K562 (cell line): ENCODE data around the gene RXRA. TPM values are rescaled to one million over a fixed set of nuclear protein-coding genes. Genes with fewer than 3 reads are reported as not detected.

Source experiments
- ADNP ChIP-seq: fragments of 200-800 bp; sonication (Bioruptor generic); IDR thresholded peaks from 2 replicates; pipeline ENCODE4 v1.6.1; 2016; ENCODE audit warnings: missing genetic modification characterization, missing compliant biosample characterization
- ARID3B ChIP-seq: fragments of 250-450 bp; sonication (Bioruptor Pico); IDR thresholded peaks from 2 replicates; pipeline ENCODE4 v1.4.0; 2020; ENCODE audit warnings: borderline replicate concordance
- CBX3 ChIP-seq, 2 experiments: IDR thresholded peaks; 1 replicate in 1 of 2; 2 replicates in 1 of 2; pipeline ENCODE4 v1.6.1; 2012; ENCODE audit warnings: inconsistent platforms in 2 of 2, low read length in 2 of 2, borderline replicate concordance in 1 of 2, control low read depth in 1 of 2
- CEBPG ChIP-seq, 3 experiments: fragments of 200-800 bp in 1 of 3; sonication (Bioruptor generic) in 1 of 3; sonication (generic) in 1 of 3; formaldehyde crosslinking in 1 of 3; IDR thresholded peaks in 2 of 3; conservative IDR thresholded peaks in 1 of 3; 2 replicates each; pipeline versions ENCODE4 v1.6.1 to v1.8.0; 2016 to 2022; ENCODE audit warnings: missing compliant biosample characterization in 2 of 3, missing genetic modification characterization in 2 of 3, mild to moderate bottlenecking in 1 of 3, missing genetic modification reagents in 1 of 3
- E2F4 ChIP-seq: sonication (generic); formaldehyde crosslinking; IDR thresholded peaks from 2 replicates; pipeline ENCODE4 v1.8.0; 2022; ENCODE audit warnings: mild to moderate bottlenecking, low read depth, missing genetic modification reagents
- EHMT2 ChIP-seq: fragments of 450-650 bp; IDR thresholded peaks from 2 replicates; pipeline ENCODE4 v1.6.1; 2018; ENCODE audit warnings: antibody characterized with exemption
- FOXK1 ChIP-seq: sonication (generic); formaldehyde crosslinking; IDR thresholded peaks from 2 replicates; pipeline ENCODE4 v1.8.0; 2022; ENCODE audit warnings: missing genetic modification reagents, mild to moderate bottlenecking, borderline replicate concordance
- HDAC8 ChIP-seq: fragments of 450-650 bp; IDR thresholded peaks from 2 replicates; pipeline ENCODE4 v1.6.1; 2016; ENCODE audit warnings: mild to moderate bottlenecking, missing genetic modification characterization, moderate library complexity, missing compliant biosample characterization
- NR2C1 ChIP-seq, 2 experiments: fragments of 450-650 bp; IDR thresholded peaks; 2 replicates each; pipeline ENCODE4 v1.6.1; 2017; ENCODE audit warnings: mild to moderate bottlenecking in 2 of 2, antibody characterized with exemption in 1 of 2, inconsistent platforms in 1 of 2, missing compliant biosample characterization in 1 of 2, missing genetic modification characterization in 1 of 2
- NRF1 ChIP-seq, 2 experiments: fragments of 450-650 bp; IDR thresholded peaks in 1 of 2; conservative IDR thresholded peaks in 1 of 2; 2 replicates each; pipeline ENCODE4 v1.6.1; 2014; ENCODE audit warnings: mild to moderate bottlenecking in 2 of 2
- RBM15 ChIP-seq: fragments of 200-400 bp; formaldehyde crosslinking; IDR thresholded peaks from 2 replicates; pipeline ENCODE4 v1.6.1; 2018; ENCODE audit warnings: mild to moderate bottlenecking, low read length, moderate library complexity; ENCODE audit not compliant: insufficient read depth
- SIN3B ChIP-seq: fragments of 450-650 bp; IDR thresholded peaks from 2 replicates; pipeline ENCODE4 v1.6.1; 2017; ENCODE audit warnings: low read depth, mild to moderate bottlenecking, moderate library complexity
- SMARCB1 ChIP-seq: IDR thresholded peaks from 2 replicates; pipeline ENCODE4 v1.6.1; 2011; ENCODE audit warnings: improper control_type of control experiment, low read depth; ENCODE audit not compliant: insufficient read length
- TFE3 ChIP-seq: fragments of 450-650 bp; formaldehyde crosslinking; IDR thresholded peaks from 2 replicates; pipeline ENCODE4 v1.4.0; 2020; ENCODE audit warnings: mild to moderate bottlenecking, mixed read lengths
- USF2 ChIP-seq: sonication (generic); formaldehyde crosslinking; IDR thresholded peaks from 2 replicates; pipeline ENCODE4 v1.5.0; 2020; ENCODE audit warnings: missing genetic modification reagents
- ZBTB5 ChIP-seq: fragments of 450-650 bp; IDR thresholded peaks from 2 replicates; pipeline ENCODE4 v1.6.1; 2017; ENCODE audit warnings: antibody characterized with exemption
- ZBTB8A ChIP-seq: fragments of 450-650 bp; IDR thresholded peaks from 2 replicates; pipeline ENCODE4 v1.6.1; 2018; ENCODE audit warnings: mild to moderate bottlenecking, moderate library complexity; ENCODE audit not compliant: partially characterized antibody
- ZFP30 ChIP-seq: fragments of 250-450 bp; sonication (Bioruptor Pico); IDR thresholded peaks from 2 replicates; pipeline ENCODE4 v1.8.0; 2022; ENCODE audit warnings: moderate library complexity, mild to moderate bottlenecking, inconsistent platforms, borderline replicate concordance
- ZNF57 ChIP-seq: fragments of 450-650 bp; formaldehyde crosslinking; IDR thresholded peaks from 2 replicates; pipeline ENCODE4 v1.4.0; 2020; ENCODE audit warnings: mild to moderate bottlenecking, moderate library complexity
- polyA plus RNA-seq, 8 experiments: library from polyadenylated mRNA; depleted of rRNA in 4 of 8; stranded (reverse) in 5 of 8; unstranded in 3 of 8; fragments of >200 nt; fragmentation: Nextera tagmentation in 2 of 8; fragmentation: Illumina TruSeq in 1 of 8; extraction: Ambion mirVana in 2 of 8; extraction: Trizol in 1 of 8; gene quantifications; 2 replicates each; pipeline versions ENCODE4 v1.2.1 to v1.2.3, GENCODE V29; 2011 to 2014; ENCODE audit warnings: inconsistent platforms in 1 of 8, missing spikeins in 1 of 8
- total RNA-seq, 7 experiments: library from RNA; depleted of rRNA in 6 of 7; stranded (reverse); fragments of >200 nt in 6 of 7; fragmentation: Illumina TruSeq in 2 of 7; extraction: Trizol in 2 of 7; gene quantifications; 2 replicates each; pipeline versions ENCODE4 v1.2.1 to v1.2.3, GENCODE V29; 2011 to 2021; ENCODE audit warnings: low replicate concordance in 1 of 7

RXRA gene
- total and polyA plus RNA-seq, 9 of the 15 experiments (the other 6 are each of a cell fraction or from before 2014, with no cell fraction given), result 0.35 to 23.6 (median 4.6) TPM

- TF ChIP-seq USF2 (CRISPR knock-in tag), result 0 out of 2 replicates have a peak, but pooled peaks have one; percentile 25
- TF ChIP-seq ADNP (tag), result no peak
- TF ChIP-seq RBM15, result no peak
- no peak for TF ChIP-seq CEBPG (CRISPR knock-in tag; IDR thresholded peaks at IDR 0.05)
- no peak for TF ChIP-seq CEBPG (tag; conservative IDR thresholded peaks at IDR 0.05 in 1 of 2, IDR thresholded peaks at IDR 0.05 in 1 of 2)
- no peak for TF ChIP-seq SIN3B
- no peak for TF ChIP-seq EHMT2
- no peak for TF ChIP-seq ZBTB5
- peak in 1 of 2 experiments; percentile 45; a peak in 1 of 3 replicates for TF ChIP-seq CBX3 (IDR thresholded peaks at IDR 0.05; ENCODE audit: borderline replicate concordance in 1 of 2, low read length in 2 of 2)
- TF ChIP-seq ZNF57 (CRISPR knock-in tag), result no peak
- TF ChIP-seq NRF1 (conservative IDR thresholded peaks at IDR 0.05 in 1 of 2, IDR thresholded peaks at IDR 0.05 in 1 of 2), result peak; percentile 32 to 33; a peak in 1 of 4 replicates
- TF ChIP-seq FOXK1 (CRISPR knock-in tag), result no peak
- TF ChIP-seq ZFP30 (CRISPR knock-in tag), result no peak
- TF ChIP-seq SMARCB1, result no peak
- no peak for TF ChIP-seq TFE3 (CRISPR knock-in tag)
- TF ChIP-seq NR2C1 (IDR thresholded peaks at IDR 0.05), result no peak; the same call in 1 of the 2 replicates
- TF ChIP-seq NR2C1 (tag; IDR thresholded peaks at IDR 0.05), result peak; percentile 77
- no peak for TF ChIP-seq E2F4
- no peak for TF ChIP-seq ARID3B (CRISPR knock-in tag)
- TF ChIP-seq ZBTB8A, result no peak
- no peak for TF ChIP-seq HDAC8 (tag)
Measured at GRCh38 chr9:134338394-134339182, 12.3 kb downstream of the RXRA start (continued).
